ENCODE results near the gene PTBP3.
"Not testable (repeated sequence)": the region's sequence is repeated elsewhere in the genome, so short reads cannot be mapped to it uniquely, and the experiment has no call there.

PTBP3 gene

GRCh38 chr9:112200711-112201110 is 132.7 kb downstream of the PTBP3 start:
- no peak for DNase-seq

- no peak for DNase-seq
These were observed 134.8 kb downstream of the PTBP3 start for GRCh38 chr9:112198646-112199045.

- no peak for DNase-seq
These were observed 138.4 kb downstream of the PTBP3 start for GRCh38 chr9:112194969-112195431.

GRCh38 chr9:112193572-112194288 is 139.7 kb downstream of the PTBP3 start:
- DNase-seq = no peak

GRCh38 chr9:112190320-112190719 is 143.1 kb downstream of the PTBP3 start:
- not testable (repeated sequence) for DNase-seq

DNA sequence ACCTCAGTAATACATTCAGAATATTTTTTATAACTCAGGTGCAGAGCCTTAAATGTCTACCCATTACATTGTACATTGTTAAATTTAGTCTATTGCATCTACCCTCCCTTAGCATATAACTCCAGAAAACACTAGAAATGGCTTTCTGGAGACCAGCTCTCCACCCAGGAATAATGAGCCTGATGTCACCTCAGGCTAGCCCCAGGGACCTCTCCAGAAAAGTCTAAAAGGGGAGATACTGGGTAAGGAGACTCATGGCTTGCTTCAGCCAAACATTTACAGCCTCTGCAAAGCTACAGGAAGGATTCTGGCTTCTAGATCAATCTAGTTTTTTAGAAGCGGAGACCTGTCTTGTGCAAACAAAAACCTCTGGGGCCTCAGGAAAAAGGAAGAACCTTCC is 144.5 kb downstream of the PTBP3 start:
- no peak for DNase-seq

DNA sequence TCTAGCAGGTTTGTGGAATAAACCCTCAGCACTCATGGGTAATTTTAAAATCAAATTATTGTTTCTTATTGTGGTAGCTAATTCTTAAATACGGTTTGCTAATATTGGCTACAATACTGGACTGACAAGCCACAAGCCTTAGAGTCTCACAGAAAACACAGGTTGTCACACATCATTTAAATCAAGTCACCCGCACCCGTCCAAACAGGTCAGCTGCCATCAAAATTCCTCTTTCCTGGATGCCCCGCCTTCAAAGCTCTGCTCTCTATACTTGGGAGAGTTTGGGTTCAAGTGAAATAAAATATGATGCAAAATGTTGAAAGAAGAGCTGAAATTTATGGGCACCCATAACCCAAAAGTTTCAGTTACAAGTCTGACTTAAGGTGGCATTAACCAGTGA is 146.0 kb downstream of the PTBP3 start:
- DNase-seq = no peak

DNA sequence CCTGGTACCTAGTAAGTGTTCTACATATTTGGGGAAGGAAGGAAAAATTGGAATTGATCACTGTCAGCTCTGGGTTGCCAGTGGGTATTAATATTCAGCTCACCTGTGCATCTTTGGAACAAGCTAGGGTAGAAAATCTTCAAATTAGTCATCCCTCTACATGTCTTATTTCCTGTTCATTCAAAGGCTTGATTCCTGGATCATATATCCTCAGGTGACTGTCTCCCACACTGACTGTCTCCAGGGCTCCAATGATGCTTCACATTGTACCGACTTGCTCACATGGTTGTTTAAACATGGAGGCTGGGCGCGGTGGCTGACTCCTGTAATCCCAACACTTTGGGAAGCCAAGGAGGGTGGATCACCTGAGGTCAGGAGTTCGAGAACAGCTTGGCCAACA is 146.7 kb downstream of the PTBP3 start:
- DNase-seq = no peak

DNA sequence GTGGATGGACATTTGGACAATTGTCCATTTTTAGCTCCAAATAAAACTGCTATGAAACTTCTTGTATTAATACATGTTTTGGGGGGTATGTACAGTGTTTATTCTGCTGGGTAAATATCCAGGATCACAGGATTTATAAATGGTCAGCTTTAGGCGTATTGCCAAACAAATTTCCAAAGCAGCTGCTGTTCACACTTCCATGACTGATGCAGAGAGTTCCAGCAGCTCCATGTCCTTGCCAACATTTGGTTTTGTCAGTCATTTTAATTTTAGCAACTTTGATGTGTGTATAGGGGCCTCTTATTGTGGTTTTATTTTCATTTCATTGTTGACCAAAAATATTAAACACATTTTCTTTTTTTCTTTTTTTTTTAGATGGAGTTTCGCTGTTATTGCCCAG is 148.5 kb downstream of the PTBP3 start:
- no peak for DNase-seq

- no peak for DNase-seq
These were observed 149.2 kb downstream of the PTBP3 start for GRCh38 chr9:112184221-112184620.

- no peak for DNase-seq
These were observed 153.0 kb downstream of the PTBP3 start for GRCh38 chr9:112180387-112180881.

- no peak for DNase-seq
These were observed 153.6 kb downstream of the PTBP3 start for GRCh38 chr9:112179816-112180215.

- DNase-seq = no peak
These were observed 156.9 kb downstream of the PTBP3 start for GRCh38 chr9:112176524-112176923.

- no peak for DNase-seq
These were observed 157.6 kb downstream of the PTBP3 start for GRCh38 chr9:112175796-112176315.

DNA sequence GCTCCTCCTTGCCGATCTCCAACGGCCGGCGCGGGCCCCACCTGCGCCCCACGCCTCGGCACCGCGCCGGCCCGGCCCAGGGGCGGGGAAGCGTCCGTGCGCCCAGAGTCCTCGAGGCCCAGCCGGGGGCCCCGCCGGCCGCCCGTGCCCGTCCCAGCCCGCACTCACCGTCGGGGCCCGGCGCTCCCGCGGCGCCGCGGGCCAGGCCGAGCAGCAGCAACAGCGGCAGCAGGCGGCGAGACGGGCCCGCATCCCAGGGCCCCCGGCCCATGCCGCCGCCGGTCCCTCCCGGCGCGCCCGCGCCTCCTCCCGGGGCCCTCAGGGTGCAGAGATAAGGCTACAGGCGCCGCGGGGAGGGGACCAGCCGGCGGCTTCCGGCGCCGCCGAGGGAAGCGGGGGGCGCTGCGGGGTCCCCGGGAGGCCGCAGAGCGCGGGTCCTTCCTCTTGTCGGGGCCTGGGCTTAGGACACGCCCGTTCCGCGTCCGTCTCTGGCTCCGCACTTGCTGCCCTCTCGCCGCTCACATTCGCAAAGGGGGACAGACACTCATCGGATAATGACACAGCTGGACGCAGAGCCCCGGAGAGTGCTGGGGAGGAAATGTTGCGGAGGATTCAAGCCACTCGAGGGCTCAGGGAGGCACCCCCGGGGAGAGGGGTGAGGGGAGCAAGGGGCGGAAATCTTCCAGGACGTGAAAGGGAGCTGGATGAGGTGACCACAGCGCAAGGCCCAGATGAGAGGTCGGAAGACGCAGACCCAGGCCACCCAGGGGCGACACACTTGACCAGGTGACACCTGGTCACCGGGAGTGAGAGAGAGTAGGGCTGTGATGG is 158.2 kb downstream of the PTBP3 start, which contains the start of gene SUSD1:
Gene SUSD1, minus strand, starts transcription at position 333 of the 831 bp plus-strand sequence. Its CDS starts 62 bp downstream, at position 271.
- DNase-seq = no peak

DNA sequence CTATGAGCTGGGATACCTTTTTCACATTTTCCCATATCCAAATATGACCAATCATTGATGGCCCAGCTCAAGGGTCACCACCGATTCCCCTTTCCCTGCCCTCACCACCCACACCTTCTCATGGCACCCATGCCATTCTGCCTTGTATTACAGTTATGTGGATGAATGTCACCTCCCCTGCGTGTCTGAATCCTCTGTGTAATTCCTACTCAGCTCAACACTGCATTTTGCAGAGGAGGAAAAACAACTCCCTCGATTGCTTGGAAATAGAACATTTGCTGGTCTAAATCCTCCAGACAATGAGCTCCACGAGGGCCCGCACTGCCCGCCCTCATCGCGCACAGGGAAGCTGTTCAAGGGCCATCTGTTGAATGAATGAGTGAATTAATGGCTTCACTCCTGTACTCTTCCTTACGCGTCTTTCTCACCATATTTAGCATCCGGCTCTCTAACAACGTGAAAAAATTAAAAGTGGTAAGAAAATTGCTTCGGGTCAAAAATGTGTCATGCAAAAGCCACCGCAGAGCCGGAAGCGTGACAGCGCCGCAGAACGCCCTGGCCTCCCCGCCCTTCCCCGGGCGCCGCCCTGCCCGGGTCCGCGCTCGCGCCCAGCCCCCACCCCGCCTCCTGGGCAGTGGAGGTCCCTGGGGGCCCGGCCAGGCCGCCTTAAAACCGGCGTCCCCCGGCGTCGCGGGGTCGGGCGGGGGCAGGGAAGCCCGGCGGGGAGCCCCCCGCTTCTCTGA is 159.0 kb downstream of the PTBP3 start:
- DNase-seq = peak; percentile 38

DNA sequence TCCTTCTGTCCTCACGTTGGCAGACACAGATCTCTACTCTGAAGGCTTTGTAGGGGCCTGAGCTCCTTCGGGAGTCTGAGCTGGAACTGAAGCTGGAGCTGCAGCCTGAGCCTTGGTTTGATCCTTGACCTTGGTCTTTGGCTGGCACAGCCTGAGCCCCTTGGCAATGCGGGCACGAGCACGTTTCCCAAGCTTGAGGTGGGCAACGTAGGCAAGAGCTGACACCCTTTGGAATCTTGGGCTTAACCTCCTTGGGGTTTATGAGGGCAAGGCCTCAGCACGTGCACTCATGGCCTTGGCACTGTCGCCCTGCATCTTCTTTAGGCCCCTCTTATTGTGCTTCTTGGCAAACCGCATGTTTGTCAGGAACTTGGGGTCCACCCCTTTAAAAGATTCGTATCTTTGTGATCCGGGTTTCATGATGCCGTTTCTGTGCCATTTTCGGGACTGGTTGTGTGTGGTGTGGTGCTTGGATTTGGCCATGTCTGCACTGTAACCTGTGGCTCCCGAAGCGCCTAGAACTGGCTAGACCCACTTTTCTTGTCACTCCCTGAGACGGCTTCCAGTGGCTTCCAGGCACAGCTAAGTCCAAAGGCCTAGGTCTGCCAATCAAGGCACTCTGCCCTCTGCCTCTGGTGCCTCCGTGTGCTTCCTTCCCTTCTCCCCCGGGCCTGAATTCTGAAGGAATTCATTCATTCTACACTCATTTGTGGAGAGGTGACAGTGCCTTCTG is 159.8 kb downstream of the PTBP3 start:
- no peak for DNase-seq

GRCh38 chr9:112170968-112171367 is 162.5 kb downstream of the PTBP3 start:
- DNase-seq = no peak

- DNase-seq = no peak
These were observed 163.2 kb downstream of the PTBP3 start for GRCh38 chr9:112170235-112170634.

- no peak for DNase-seq
These were observed 164.1 kb downstream of the PTBP3 start for GRCh38 chr9:112169368-112169767.

DNA sequence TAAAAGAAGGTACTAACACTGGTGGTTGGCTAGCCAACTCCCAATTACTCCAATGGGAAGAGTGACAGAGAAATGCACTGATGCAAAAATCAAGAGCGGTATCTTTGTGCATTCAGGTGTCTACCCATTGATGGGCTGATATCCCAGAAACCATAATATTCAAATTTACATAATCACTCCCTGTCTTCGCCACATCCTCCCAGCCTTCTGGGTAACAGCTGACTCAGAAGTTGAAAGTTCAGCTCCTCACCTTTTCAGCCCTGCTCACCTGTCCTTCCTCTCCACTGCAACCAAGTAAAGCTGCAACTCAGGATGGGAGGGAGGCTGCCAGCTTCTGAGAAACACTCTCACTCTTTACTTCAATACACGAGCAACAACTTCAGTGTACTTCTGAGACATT is 165.2 kb downstream of the PTBP3 start:
- DNase-seq = no peak
